ENCODE data around the gene MOV10L1.
"Not testable (repeated sequence)": the region's sequence is repeated elsewhere in the genome, so short reads cannot be mapped to it uniquely, and the experiment has no call there.

DNA sequence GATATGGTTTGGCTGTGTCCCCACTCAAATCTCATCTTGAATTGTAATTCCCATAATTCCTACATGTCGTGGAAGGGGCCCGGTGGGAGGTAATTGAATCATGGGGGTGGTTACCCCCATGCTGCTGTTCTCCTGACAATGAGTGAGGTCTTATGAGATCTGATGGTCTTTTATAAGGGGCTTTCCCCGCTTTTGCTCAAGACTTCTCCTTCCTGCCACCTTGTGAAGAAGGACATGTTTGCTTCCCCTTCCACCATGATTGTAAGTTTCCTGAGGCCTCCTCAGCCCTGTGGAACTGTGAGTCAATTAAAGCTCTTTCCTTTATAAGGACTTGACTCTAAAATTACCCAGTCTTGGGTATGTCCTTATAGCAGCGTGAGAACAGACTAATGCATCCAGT lies 2.8 kb upstream of the MOV10L1 start:
- TF ChIP-seq CTCF, POLR2A (IDR thresholded peaks at IDR 0.05): not testable (repeated sequence)

Measured in lower leg skin (tissue), 3 donors.